Measurements from ENCODE around the gene FAM47E. TPM values are rescaled to one million over a fixed set of nuclear protein-coding genes. Genes with fewer than 3 reads are reported as not detected.

FAM47E gene
- total and polyA plus RNA-seq, 2 of the 8 experiments (the other 6 are each of a cell fraction or from before 2014, with no cell fraction given) = 1.3 to 1.4 TPM

DNA sequence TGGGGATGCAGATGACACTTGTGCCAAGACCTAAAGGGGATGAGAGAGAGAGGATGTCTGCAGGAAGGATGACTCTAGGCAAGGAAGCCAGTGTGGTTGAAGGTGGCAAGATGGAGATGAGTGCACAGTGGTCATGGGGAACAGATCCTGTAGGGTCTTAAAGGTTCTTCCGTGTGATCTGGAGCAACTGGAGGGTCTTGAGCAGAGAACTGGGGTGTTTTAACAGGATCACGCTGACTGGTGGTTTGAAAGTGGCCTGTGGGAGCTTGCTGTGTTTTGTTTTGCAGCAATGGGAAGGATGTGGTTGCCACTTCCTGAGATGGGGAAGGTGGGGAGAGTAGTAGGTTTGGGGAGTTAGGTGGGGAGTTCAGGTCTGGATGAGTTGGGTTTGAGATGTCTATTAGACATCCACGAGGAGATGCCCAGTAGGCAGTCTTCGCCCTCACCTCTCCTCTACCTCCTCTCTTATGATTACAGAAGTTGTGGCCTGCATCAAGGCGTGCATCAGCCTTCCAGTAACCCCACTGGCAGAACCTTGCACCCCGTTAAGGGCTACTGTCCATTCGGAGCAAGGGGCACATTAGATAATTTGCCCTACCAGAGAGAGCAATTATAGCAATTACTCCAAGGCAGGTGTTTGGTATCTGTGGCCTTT, 53.6 kb downstream of the FAM47E start:
- Histone ChIP-seq H2AK5ac (ENCODE audit: low read depth, low read length) (no peak overlapping the region; the same call in 1 of the 2 replicates), H3K56ac (replicated peaks; ENCODE audit: insufficient read length, low read depth, low read length) (no peak overlapping the region), H3K27ac (ENCODE audit: low read depth, low read length) (no peak overlapping the region), H2BK12ac (ENCODE audit: low read depth, low read length) (0 out of 2 replicates have a peak overlapping the region, but pooled peaks have one; percentile 18), H3K23ac (ENCODE audit: insufficient read length) (no peak overlapping the region), H3K23me2 (ENCODE audit: low read depth, low read length) (peaks cover 8% of the 10 kb centered on the region; the same call in 1 of the 2 replicates), H2BK5ac (ENCODE audit: low read depth, low read length) (no peak overlapping the region), H3K36me3 (ENCODE audit: control insufficient read depth in 2 of 4, insufficient read depth in 4 of 4, low read length in 3 of 4) (peaks cover 0 to 4% (median 0%) of the 10 kb centered on the region in 4 experiments; a peak in 2 of 8 replicates), H4K8ac (ENCODE audit: extremely low read depth, insufficient read depth, low read length) (no peak overlapping the region), H3K27me3 (replicated peaks in 1 of 4; ENCODE audit: control insufficient read depth in 3 of 4, extremely low read depth in 1 of 4, insufficient read depth in 3 of 4, low read length in 3 of 4) (peaks cover 2 to 17% (median 11%) of the 10 kb centered on the region in 4 experiments), H3K4me3 (ENCODE audit: extremely low read depth in 1 of 4, insufficient read depth in 2 of 4, low read depth in 3 of 4, low read length in 4 of 4) (peak overlapping the region in 1 of 4 experiments; percentile 69; a peak in 1 of 8 replicates), H2AFZ (ENCODE audit: low read length) (no peak overlapping the region), H3K14ac (ENCODE audit: insufficient read length) (no peak overlapping the region), H4K5ac (ENCODE audit: insufficient read length, low read depth, low read length) (no peak overlapping the region), H3K9me3 (ENCODE audit: insufficient read depth in 2 of 2, low read depth in 1 of 2, low read length in 1 of 2) (no peaks in the 10 kb centered on the region), H3K4me2 (ENCODE audit: insufficient read depth in 1 of 2, low read depth in 2 of 2, low read length in 2 of 2) (peak overlapping the region; percentile 74 to 84; a peak in 3 of 4 replicates), H3K79me1 (ENCODE audit: low read depth, low read length) (no peaks in the 10 kb centered on the region), H3K79me2 (ENCODE audit: control insufficient read depth in 1 of 2, insufficient read depth in 2 of 2, low read length in 2 of 2) (no peaks in the 10 kb centered on the region), H2BK20ac (ENCODE audit: low read length) (no peak overlapping the region), H3K4me1 (replicated peaks in 1 of 4; ENCODE audit: control insufficient read depth in 3 of 4, insufficient read depth in 4 of 4, low read length in 3 of 4) (no peaks in the 10 kb centered on the region; a peak in 1 of 7 replicates), H3K9ac (replicated peaks in 1 of 4; ENCODE audit: extremely low read depth in 1 of 4, low read depth in 3 of 4, low read length in 3 of 4) (no peak overlapping the region), H2BK15ac (ENCODE audit: low read length) (no peak overlapping the region), H3K18ac (ENCODE audit: extremely low read depth, low read length) (no peak overlapping the region), H4K20me1 (replicated peaks in 1 of 2; ENCODE audit: control insufficient read depth in 1 of 2, insufficient read depth in 2 of 2, low read length in 2 of 2) (peaks cover 0 to 1% of the 10 kb centered on the region in 2 experiments), H2BK120ac (replicated peaks; ENCODE audit: low read depth, low read length) (no peak overlapping the region), H3K4ac (replicated peaks; ENCODE audit: insufficient read length, low read depth, low read length) (no peak overlapping the region), H4K91ac (replicated peaks; ENCODE audit: insufficient read length, low read length) (no peak overlapping the region)
- no peak for DNase-seq (ENCODE audit: low read depth in 1 of 2, low spot score in 2 of 2)
- FAIRE-seq = no peak
- POLR2A ChIA-PET (ENCODE audit: partially characterized antibody) = interaction anchor here (0.8 to 2.1 kb wide), 5 partner anchors 8 to 125 kb away, joined by 3 to 6 read pairs (median 3); no protein-coding TSS in a partner anchor
- TF ChIP-seq CBX8 (IDR thresholded peaks at IDR 0.05; ENCODE audit: borderline replicate concordance, low read depth, low read length) (no peak), SIRT6 (IDR thresholded peaks at IDR 0.05; ENCODE audit: low read length) (no peak), SUZ12 (IDR thresholded peaks at IDR 0.05; ENCODE audit: low read length) (0 out of 2 replicates have a peak, but pooled peaks have one; percentile 3)
- CTCF ChIA-PET (ENCODE audit: partially characterized antibody) = interaction anchor here (0.5 to 4.4 kb wide), 11 partner anchors 9 to 520 kb away, joined by 3 to 35 read pairs (median 4); no protein-coding TSS in a partner anchor
- 88% methylated on average over 7 of the region's 7 CpGs; no CpG with 5 or more reads in 1 of the 2 experiments for WGBS, 2 experiments (ENCODE audit: extremely low coverage in 1 of 2, insufficient coverage in 1 of 2, insufficient read length in 1 of 2, insufficient replicate concordance in 2 of 2, low coverage in 1 of 2, low lambda C conversion rate in 2 of 2, missing lambda C conversion rate in 1 of 2)

Measured in H1 (cell line).